Motor neuron (in vitro differentiated cells): ENCODE measurements around the gene ZNF615. TPM values are rescaled to one million over a fixed set of nuclear protein-coding genes. Genes with fewer than 3 reads are reported as not detected.
A peak's percentile ranks its signal among the peaks of the same experiment; 100 is the strongest.
"Not testable (repeated sequence)": the region's sequence is repeated elsewhere in the genome, so short reads cannot be mapped to it uniquely, and the experiment has no call there.

ENCODE experiments used
- ATAC-seq, 8 experiments: fragments of 200-7000 bp; cut with Tn5 transposase; replicated peaks in 6 of 8; 2 replicates each; pipeline ENCODE4 v1.8.0; 2021; ENCODE audit warnings: mild to moderate bottlenecking in 8 of 8, moderate library complexity in 8 of 8
- H3K27ac ChIP-seq, 2 donors: fragments of 250-450 bp; sonication (Bioruptor Pico); 2 replicates each; pipeline ENCODE4 v1.9.0; 2021; ENCODE audit warnings: antibody characterized with exemption in 2 of 2, mild to moderate bottlenecking in 2 of 2, moderate library complexity in 1 of 2
- H3K4me1 ChIP-seq, 2 donors: fragments of 250-450 bp; sonication (Bioruptor Pico); replicated peaks in 1 of 2; 2 replicates each; pipeline ENCODE4 v1.6.1; 2021; ENCODE audit warnings: antibody characterized with exemption in 2 of 2, mild to moderate bottlenecking in 2 of 2, moderate library complexity in 1 of 2
- H3K4me3 ChIP-seq, 5 donors: fragments of 250-450 bp; sonication (Bioruptor Pico); 2 replicates each; pipeline ENCODE4 v1.9.0; 2021; ENCODE audit warnings: antibody characterized with exemption in 5 of 5, mild to moderate bottlenecking in 5 of 5, moderate library complexity in 4 of 5
- WGBS, 10 experiments: fragments of 450-650 bp; shearing (Covaris generic); methylation state at CpG; one replicate each; pipeline ENCODE4 v1.0.0; 2022; 5-methylcytosine and 5-hydroxymethylcytosine counted together
- in situ Hi-C, 9 experiments: fragments of 400-800 bp; cut with MboI; loops; one replicate each; pipeline ENCODE4 v1.15.0; 2021; ENCODE audit warnings: low sequenced_read_pairs in 9 of 9, low pct_unique_long_range_greater_than_20kb in 2 of 9; ENCODE audit not compliant: unreplicated experiment in 9 of 9
- total RNA-seq, 8 experiments: library from RNA; unstranded; fragments of 300-600 nt; gene quantifications; 2 replicates each; pipeline versions ENCODE4 v1.2.3 to v1.2.4, GENCODE V29; 2022

The ZNF615 gene
- total RNA-seq, 8 experiments from 2014 or later = 5.3 to 13.5 (median 8.0) TPM

DNA sequence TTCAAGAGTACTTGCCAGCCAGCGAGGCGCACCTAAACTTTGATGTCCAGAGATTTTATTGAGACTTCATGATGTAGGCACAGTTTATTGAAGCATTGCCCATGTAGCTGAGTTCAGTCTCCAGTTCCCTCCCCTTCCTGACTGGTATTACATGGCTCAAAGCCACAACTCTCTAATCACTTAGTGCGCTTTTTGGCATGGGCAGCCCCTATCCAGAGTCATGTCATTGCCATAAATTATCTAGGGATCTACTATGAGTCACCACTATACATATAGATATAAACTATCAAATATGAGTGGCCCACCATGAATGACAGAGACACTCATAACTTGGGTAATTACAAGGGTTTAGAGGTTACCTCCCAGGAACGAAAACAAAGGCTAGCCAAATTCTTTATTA, 12.5 kb upstream of the ZNF615 start:
- Histone ChIP-seq H3K4me3 (no peak overlapping the region), H3K27ac (no peak overlapping the region), H3K4me1 (no peaks in the 10 kb centered on the region)
- in situ Hi-C loops = no loop called here
- WGBS, 10 experiments = 94 to 100% (median 100%) methylated on average over 1 to 4 of the region's 4 CpGs; no CpG with 5 or more reads in 1 of the 10 experiments
- ATAC-seq = no peak

DNA sequence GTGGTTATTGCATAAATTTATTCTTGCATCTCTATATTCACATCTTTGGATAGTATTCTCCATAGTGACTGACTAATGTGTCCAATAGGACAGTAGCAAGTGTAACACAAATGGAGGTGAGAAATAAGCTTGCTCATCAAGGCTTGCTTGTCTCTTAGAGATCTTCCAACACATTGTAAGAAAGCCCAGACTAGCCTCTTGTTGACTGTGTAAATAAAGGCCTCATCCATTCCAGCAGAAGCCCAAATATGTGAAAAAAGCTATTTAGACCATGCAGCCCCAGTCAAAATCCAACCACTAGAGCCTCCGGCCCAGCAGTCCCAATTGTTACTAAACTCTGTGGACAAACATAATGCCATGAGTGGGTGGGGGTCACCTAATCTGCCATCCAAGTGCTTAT, 2.7 kb upstream of the ZNF615 start:
- Histone ChIP-seq H3K4me1 (peaks cover 0 to 3% of the 10 kb centered on the region in 2 donors), H3K27ac (no peak overlapping the region), H3K4me3 (no peak overlapping the region)
- no peak for ATAC-seq
- in situ Hi-C loops = no loop called here
- whole genome bisulfite sequencing, 10 experiments = 60 to 100% (median 92%) methylated on average over 1 of the region's 1 CpG; no CpG with 5 or more reads in 6 of the 10 experiments

DNA sequence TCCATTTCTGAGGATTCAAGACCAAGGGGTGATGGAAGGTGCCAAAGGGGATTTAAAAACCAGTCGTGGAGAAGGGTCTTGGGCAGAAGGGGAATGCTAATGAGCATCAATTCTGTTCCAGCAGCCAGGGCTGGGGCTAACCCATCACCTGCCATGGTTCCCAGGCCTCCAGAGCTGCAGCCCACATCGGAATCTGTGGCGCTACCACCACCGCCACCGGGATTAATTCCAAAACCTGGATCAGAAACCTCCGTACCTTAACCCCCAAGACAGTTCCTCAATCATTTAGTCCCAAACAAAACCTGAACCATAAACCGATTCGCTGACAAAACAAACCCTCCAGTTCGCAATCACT, 583 bp downstream of the ZNF615 start:
- 0 to 96% (median 19%) methylated on average over 1 to 6 of the region's 9 CpGs; no CpG with 5 or more reads in 3 of the 10 experiments for WGBS, 10 experiments
- ATAC-seq = peak; percentile 13 to 51 (median 42)

DNA sequence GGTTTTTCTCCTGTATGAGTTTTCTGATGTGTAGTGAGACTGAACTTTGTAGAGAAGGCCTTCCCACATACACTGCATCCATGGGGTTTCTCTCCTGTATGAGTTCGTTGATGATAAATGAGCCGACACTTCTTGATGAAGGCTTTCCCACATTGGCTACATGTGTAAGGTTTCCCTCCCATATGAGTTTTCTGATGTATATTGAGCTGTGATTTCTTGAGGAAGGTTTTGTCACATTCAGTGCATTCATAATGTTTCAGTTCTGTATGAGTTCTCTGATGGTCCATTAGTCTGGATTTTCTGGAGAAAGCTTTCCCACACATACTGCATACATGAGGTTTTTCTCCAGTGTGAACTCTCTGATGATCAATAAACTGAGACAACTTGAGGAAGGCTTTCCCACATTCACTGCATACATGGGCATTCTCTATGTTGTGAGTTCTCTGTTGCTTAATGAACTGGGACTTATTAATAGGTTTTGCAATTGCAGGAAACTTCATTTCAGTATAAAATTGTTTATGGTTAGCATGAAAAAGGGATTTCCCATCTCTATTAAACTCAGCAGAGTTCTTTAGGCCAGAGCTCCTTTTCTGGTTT, 13.9 kb downstream of the ZNF615 start:
- Histone ChIP-seq H3K4me3 (no peak overlapping the region), H3K4me1 (no peaks in the 10 kb centered on the region), H3K27ac (no peak overlapping the region)
- ATAC-seq = no peak
- WGBS, 10 experiments = 73 to 100% (median 93%) methylated on average over 1 to 2 of the region's 2 CpGs; no CpG with 5 or more reads in 5 of the 10 experiments
- in situ Hi-C loops = no loop called here

More for the DNA sequence above, 583 bp downstream of the ZNF615 start:
- in situ Hi-C loops = no loop called here
- H3K4me3 ChIP-seq = peak overlapping the region; percentile 54 to 95 (median 78)
- H3K27ac ChIP-seq = no peak overlapping the region
- peaks cover 0 to 3% of the 10 kb centered on the region in 2 donors for H3K4me1 ChIP-seq

DNA sequence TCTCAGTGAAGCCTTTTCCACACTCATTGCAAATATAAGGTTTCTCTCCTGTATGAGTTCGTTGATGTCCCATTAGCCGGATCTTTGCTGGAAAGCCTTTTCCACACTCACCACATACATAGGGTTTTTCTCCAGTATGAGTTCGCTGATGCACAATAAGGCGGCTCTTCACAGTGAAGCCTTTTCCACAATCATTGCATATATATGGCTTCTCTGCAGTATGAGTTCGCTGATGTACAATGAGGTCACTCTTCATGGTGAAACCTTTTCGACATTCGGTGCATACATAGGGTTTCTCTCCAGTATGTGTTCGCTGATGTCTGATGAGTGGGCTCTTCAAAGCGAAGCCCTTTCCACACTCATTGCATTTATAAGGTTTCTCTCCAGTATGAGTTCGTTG, 14.6 kb downstream of the ZNF615 start:
- 78 to 96% (median 90%) methylated on average over 1 to 7 of the region's 10 CpGs; no CpG with 5 or more reads in 2 of the 10 experiments for WGBS, 10 experiments
- no peak overlapping the region for H3K4me3 ChIP-seq
- H3K4me1 ChIP-seq = no peaks in the 10 kb centered on the region
- no peak for ATAC-seq
- in situ Hi-C loops = no loop called here
- H3K27ac ChIP-seq = no peak overlapping the region

DNA sequence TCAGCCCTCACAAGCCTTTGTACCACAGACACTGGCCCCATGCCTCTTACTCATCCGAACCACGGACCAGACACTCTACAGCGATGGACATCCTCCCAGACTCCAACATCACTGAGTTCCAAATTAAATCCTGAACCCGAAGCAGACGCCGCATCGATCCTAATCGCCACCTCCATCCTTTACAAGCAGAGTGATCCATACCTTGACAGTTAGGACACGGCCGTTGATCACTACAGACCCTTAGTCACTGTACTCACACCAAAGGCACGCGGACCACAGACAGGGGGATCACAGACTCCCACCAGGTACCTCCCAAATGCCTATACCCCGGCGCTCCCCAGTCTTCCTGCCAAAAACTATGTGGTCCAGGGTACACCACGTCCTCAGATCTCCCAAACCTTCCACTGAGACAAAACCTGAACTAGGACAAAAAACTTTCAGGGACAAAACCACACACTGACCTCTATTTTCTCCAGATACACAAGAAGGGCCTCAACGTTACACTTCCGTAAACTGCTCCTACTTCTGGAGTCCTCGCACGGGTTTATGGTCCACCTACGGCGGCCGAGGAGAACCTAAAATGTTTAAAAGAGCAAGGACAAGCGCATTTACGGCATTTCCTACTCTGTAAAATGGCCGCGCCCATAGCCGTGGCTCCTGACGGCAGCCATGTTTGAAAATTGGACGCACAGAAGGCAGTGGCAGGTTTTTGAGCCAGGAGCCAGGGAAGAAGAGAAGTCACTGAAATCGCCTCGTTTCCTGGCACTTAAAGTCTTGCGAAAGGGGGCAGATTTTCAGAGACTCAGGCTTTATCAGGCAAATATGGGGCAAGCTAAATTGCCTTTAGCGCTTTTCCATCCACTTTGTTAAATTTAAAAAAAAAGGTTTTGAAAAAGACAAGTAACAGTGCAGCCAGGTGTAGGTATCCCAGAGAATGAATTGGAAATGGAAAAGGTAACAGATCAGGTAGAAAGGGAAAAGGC, 21.4 kb downstream of the ZNF615 start, which contains the start of gene ZNF350:
ZNF350 (minus strand) TSS at position 532 of the 983 bp plus-strand sequence. CDS start 12,480 bp downstream, outside the sequence.
- Histone ChIP-seq H3K4me1 (peaks cover 0 to 5% of the 10 kb centered on the region in 2 donors), H3K27ac (peak within 1 kb of the TSS; percentile 33 to 46), H3K4me3 (peak within 1 kb of the TSS; percentile 40 to 86 (median 47))
- in situ Hi-C loops = no loop called here
- ATAC-seq = peak; percentile 84 to 100 (median 98)
- 1 to 61% (median 28%) methylated on average over 2 to 28 of the region's 33 CpGs for WGBS, 10 experiments

DNA sequence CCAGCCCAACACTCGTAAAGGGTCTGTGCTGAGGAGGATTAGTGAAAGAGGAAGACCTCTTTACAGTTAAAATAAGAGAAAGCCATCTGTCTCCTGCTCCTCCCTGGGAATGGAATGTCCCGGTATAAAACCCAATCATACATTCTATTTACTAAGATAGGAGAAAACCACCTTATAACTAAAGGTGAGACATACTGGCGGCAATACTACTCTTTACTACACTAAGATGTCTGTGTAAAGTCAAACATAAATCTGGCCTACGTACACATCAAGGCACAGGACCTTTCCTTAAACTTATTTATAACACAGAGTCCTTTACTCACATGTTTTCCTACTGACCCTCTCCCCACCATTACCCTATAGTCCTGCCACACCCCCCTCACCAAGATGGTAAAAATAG, 24.6 kb downstream of the ZNF615 start:
- Histone ChIP-seq H3K4me3 (no peak overlapping the region), H3K4me1 (peaks cover 0 to 5% of the 10 kb centered on the region in 2 donors), H3K27ac (no peak overlapping the region)
- ATAC-seq = no peak
- in situ Hi-C loops = no loop called here
- 80 to 85% (median 83%) methylated on average over 1 to 4 of the region's 4 CpGs; no CpG with 5 or more reads in 6 of the 10 experiments for WGBS, 10 experiments

DNA sequence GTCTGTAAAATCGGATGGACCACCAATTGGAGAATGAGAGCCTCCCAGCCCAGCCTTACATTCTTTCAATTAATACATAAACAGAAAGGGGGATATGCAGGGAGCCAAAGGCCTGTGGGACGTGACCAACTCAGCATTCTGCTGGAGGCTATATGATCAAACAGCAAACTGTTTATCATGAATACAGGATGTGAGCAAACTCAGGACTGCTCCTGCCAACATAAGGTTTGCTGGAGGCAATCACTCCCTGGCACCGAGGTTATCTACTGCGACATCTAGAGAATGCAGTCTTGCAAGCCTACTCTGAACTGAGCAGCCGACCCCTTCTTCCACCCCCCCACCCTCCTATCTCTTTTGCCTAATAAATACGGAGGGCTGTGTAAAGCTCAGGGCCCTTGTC, 27.1 kb downstream of the ZNF615 start:
- ATAC-seq, H3K27ac ChIP-seq, in situ Hi-C loops, H3K4me3 ChIP-seq, H3K4me1 ChIP-seq: not testable (repeated sequence)
- WGBS, 10 experiments = 56 to 100% (median 87%) methylated on average over 1 to 3 of the region's 6 CpGs; no CpG with 5 or more reads in 3 of the 10 experiments

DNA sequence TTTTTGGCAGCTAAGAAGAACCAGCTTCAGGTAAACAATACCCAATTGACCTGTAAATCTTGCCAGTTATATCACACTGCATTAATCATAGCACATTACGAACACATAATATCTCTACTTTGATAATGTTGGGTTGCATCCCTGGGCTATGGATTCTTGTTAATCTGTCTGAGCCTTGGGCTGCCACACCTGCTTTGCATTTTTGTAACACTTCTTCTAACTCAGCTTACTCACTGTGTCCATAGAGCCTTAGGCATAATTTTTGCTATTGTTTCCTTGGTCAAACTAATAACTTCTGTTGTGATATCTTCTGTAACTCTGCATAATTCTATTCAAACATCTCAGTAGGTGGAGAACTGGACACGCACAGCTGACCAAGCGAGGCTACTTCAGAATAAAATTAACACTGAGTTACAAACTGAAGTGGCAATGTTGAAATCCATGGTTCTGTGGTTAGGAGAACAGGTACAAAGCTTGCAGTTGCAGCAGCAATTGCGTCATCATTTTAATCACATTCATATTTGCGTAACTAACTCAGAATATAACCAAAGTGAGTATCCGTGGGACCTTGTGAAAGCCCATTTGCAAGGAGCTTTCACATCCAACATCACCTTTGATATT, 27.8 kb downstream of the ZNF615 start:
- no peak overlapping the region for H3K27ac ChIP-seq
- H3K4me3 ChIP-seq = no peak overlapping the region
- WGBS, 10 experiments = 65 to 98% (median 83%) methylated on average over 2 to 5 of the region's 6 CpGs; no CpG with 5 or more reads in 1 of the 10 experiments
- in situ Hi-C loops = no loop called here
- H3K4me1 ChIP-seq = no peaks in the 10 kb centered on the region
- ATAC-seq = peak in 1 of 8 experiments; percentile 21

DNA sequence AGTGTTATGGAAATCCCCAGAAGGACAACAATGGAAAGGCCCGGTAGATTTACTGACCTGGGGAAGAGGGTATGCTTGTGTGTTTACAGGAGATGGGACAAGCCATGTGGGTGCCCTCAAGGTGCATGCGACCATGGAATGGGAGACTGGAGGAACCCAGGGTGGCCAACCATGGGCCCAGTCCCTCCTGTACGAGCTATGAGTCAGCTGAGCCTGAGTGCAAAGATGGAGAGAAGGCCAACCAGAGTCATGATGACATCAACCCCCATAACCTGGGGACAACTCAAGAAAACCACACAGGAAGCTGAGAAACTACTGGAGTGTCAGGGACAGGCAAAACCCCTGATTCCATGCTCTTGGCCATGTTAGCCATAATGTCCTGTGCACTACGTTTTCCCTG, 29.1 kb downstream of the ZNF615 start:
- Histone ChIP-seq H3K4me3 (no peak overlapping the region), H3K4me1 (no peaks in the 10 kb centered on the region), H3K27ac (no peak overlapping the region)
- ATAC-seq = no peak
- in situ Hi-C loops = no loop called here
- WGBS, 10 experiments = 39 to 100% (median 78%) methylated on average over 1 to 3 of the region's 4 CpGs; no CpG with 5 or more reads in 3 of the 10 experiments

DNA sequence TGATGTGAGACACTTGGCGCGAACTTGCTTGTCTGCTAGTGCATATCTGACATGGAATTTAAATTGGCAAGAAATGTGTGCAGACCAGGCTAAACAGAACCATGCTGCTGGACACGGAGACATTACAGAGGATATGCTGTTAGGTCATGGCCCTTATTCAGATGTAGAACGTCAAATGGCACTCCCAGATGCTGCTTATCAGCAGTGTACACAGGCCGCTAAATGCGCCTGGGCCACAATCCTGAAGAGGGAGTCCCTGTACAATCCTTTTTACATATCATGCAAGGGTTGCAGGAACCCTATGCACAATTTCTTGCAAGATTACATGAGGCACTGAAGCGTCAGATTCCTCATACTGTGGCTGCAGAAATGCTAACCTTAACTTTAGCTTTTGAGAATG, 30.7 kb downstream of the ZNF615 start:
- Histone ChIP-seq H3K27ac (no peak overlapping the region), H3K4me1 (no peaks in the 10 kb centered on the region), H3K4me3 (no peak overlapping the region)
- in situ Hi-C loops = no loop called here
- ATAC-seq = no peak
- 62 to 93% (median 75%) methylated on average over 2 to 7 of the region's 7 CpGs; no CpG with 5 or more reads in 5 of the 10 experiments for WGBS, 10 experiments

DNA sequence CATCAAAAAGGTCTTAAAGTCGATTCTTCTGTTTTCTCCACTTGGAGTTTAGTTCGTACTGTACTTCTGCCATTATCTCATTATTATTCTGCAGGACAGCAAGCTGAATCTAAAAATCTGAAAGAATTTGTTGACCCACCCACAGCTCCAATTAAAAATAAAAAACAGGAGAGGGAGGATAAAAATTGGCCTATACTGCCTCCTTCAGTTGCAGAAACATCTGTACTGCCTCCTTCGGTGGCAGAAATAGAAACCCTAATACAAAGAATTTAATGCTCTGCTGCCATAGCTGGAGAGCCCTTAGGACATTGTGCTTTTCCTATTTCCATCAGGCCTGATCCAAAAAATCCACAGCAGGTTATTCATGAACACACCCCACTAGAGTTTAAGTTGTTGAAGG, 31.2 kb downstream of the ZNF615 start:
- WGBS, 10 experiments = 14 to 100% (median 82%) methylated on average over 1 to 3 of the region's 3 CpGs; no CpG with 5 or more reads in 1 of the 10 experiments
- no peak overlapping the region for H3K27ac ChIP-seq
- H3K4me1 ChIP-seq = no peaks in the 10 kb centered on the region
- in situ Hi-C loops = no loop called here
- H3K4me3 ChIP-seq = no peak overlapping the region
- ATAC-seq = no peak

DNA sequence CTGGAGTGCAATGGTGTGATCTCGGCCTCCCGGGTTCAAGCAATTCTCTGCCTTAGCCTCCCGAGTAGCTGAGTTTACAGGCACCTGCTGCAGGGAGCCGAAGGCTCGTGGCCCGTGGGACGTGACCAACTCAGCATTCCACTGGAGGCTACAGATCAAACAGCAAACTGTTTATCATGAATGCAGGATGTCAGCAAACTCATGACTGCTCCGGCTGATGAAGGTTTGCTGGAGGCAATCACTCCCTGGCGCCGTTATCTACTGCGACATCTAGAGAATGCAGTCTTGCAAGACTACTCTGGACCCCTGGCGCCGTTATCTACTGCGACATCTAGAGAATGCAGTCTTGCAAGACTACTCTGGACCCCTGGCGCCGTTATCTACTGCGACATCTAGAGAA, 32.2 kb downstream of the ZNF615 start:
- H3K4me1 ChIP-seq, ATAC-seq, H3K27ac ChIP-seq, in situ Hi-C loops, H3K4me3 ChIP-seq: not testable (repeated sequence)
- 73 to 100% (median 88%) methylated on average over 1 to 8 of the region's 17 CpGs; no CpG with 5 or more reads in 3 of the 10 experiments for WGBS, 10 experiments
